OCI-LY3 (cell line): ENCODE data around the gene FRMD4A.

Experiments
- EZH2phosphoT487 ChIP-seq: fragments of 200-600 bp; shearing (Covaris generic); IDR thresholded peaks from 2 replicates; pipeline ENCODE4 v1.6.1; 2018; ENCODE audit warnings: antibody characterized with exemption, mixed run types, low read depth
- TF ChIP-seq, protein P1 (sequence below): fragments of 200-600, 300-600 bp; sonication (generic); IDR thresholded peaks from 2 replicates; pipeline ENCODE4 v1.5.1; 2014; ENCODE audit warnings: antibody characterized with exemption, low read length, low read depth

DNA sequence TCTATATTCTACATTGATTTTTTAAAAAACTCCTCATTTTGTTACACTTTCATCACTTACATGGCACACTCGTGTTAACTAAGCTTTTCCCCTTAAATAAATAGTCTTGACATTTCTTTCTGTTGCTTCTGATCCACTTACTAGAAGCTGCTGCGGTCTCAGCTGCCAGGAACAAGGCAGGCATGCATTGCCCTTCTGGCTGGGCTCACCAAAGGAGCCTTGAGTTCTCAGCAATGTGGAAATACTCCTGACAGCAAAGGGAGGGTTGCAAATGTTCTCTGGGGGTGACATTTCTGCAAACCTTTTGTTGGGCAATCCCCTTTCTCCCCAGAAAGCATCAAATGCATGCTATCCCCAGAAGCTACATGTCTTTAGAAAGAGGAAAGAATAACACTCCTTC is 393.9 kb downstream of the FRMD4A start:
- TF ChIP-seq, protein P1, sequence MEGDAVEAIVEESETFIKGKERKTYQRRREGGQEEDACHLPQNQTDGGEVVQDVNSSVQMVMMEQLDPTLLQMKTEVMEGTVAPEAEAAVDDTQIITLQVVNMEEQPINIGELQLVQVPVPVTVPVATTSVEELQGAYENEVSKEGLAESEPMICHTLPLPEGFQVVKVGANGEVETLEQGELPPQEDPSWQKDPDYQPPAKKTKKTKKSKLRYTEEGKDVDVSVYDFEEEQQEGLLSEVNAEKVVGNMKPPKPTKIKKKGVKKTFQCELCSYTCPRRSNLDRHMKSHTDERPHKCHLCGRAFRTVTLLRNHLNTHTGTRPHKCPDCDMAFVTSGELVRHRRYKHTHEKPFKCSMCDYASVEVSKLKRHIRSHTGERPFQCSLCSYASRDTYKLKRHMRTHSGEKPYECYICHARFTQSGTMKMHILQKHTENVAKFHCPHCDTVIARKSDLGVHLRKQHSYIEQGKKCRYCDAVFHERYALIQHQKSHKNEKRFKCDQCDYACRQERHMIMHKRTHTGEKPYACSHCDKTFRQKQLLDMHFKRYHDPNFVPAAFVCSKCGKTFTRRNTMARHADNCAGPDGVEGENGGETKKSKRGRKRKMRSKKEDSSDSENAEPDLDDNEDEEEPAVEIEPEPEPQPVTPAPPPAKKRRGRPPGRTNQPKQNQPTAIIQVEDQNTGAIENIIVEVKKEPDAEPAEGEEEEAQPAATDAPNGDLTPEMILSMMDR = no peak
- TF ChIP-seq EZH2phosphoT487 = no peak
